Endothelial cell of umbilical vein (primary cell): ENCODE measurements around the gene NUP37.

Experiments
- CTCF ChIP-seq, 2 donors: IDR thresholded peaks; 1 replicate in 1 of 2; 2 replicates in 1 of 2; pipeline ENCODE4 v1.5.1; 2011; ENCODE audit warnings: low read length in 2 of 2, mild to moderate bottlenecking in 2 of 2, moderate library complexity in 2 of 2, control low read depth in 1 of 2, inconsistent platforms in 1 of 2, low read depth in 1 of 2; ENCODE audit not compliant: insufficient read depth in 1 of 2; ENCODE audit errors: extremely low read depth in 1 of 2
- EZH2 ChIP-seq: IDR thresholded peaks from 2 replicates; pipeline ENCODE4 v1.6.1; 2012; ENCODE audit warnings: borderline replicate concordance, low read depth, mild to moderate bottlenecking, moderate library complexity, low read length, inconsistent platforms; ENCODE audit not compliant: severe bottlenecking
- FOS ChIP-seq: IDR thresholded peaks from 2 replicates; pipeline ENCODE4 v1.6.1; 2011; ENCODE audit warnings: mild to moderate bottlenecking, low read length, moderate library complexity, borderline replicate concordance; ENCODE audit not compliant: insufficient read depth
- POLR2A ChIP-seq: IDR thresholded peaks from 2 replicates; pipeline ENCODE4 v1.6.1; 2012; ENCODE audit warnings: low read depth, mild to moderate bottlenecking, control low read depth, low read length
- POLR2AphosphoS5 ChIP-seq: IDR thresholded peaks from 2 replicates; pipeline ENCODE4 v1.6.1; 2012; ENCODE audit warnings: low read depth, mild to moderate bottlenecking, control low read depth, low read length, moderate library complexity; ENCODE audit not compliant: insufficient read depth

- TF ChIP-seq POLR2AphosphoS5: no peak
- no peak for TF ChIP-seq EZH2
- TF ChIP-seq FOS: no peak
- no peak for TF ChIP-seq CTCF (IDR thresholded peaks at IDR 0.05; ENCODE audit: extremely low read depth in 1 of 2, insufficient read depth in 1 of 2, low read depth in 1 of 2, low read length in 2 of 2)
- TF ChIP-seq POLR2A: no peak
Measured at GRCh38 chr12:102023343-102023930, 96.5 kb downstream of the NUP37 start.
